Measurements from ENCODE around the gene CLSTN1. TPM values are rescaled to one million over a fixed set of nuclear protein-coding genes. Genes with fewer than 3 reads are reported as not detected.

Gene CLSTN1
- total RNA-seq, 1 donor from 2014 or later = 136 TPM

DNA sequence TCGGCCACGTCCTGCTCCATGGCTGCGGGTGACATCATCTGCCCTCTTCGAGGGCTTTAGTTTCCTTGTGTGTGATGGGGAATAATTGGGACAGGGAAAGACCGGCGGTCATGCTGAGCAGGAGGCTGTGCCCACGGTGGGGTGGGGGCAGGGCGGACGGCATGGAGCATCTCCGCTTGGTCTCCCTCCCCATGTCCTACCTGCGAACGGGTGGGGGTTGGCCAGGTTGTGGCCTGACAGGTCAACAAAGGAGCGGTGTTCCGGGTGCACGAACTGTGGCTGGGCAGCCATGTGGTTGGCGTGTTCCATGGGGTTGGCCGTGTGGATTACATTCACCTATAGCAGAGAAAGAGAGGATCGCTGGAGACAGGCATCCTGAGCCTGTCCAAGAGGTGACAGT, 92.2 kb downstream of the CLSTN1 start:
- peaks cover 33% of the 10 kb centered on the region for H3K36me3 Mint-ChIP-seq
- no peak for DNase-seq (ENCODE audit: extremely low spot score, unreplicated experiment)
- H3K9me3 Mint-ChIP-seq = no peaks in the 10 kb centered on the region
- no peaks in the 10 kb centered on the region for H3K27me3 Mint-ChIP-seq
- no peaks in the 10 kb centered on the region for H3K4me1 Mint-ChIP-seq (ENCODE audit: unreplicated experiment)
- no peak overlapping the region for H3K27ac Mint-ChIP-seq
- H3K4me3 Mint-ChIP-seq = no peak overlapping the region
- TF ChIP-seq, protein P1, sequence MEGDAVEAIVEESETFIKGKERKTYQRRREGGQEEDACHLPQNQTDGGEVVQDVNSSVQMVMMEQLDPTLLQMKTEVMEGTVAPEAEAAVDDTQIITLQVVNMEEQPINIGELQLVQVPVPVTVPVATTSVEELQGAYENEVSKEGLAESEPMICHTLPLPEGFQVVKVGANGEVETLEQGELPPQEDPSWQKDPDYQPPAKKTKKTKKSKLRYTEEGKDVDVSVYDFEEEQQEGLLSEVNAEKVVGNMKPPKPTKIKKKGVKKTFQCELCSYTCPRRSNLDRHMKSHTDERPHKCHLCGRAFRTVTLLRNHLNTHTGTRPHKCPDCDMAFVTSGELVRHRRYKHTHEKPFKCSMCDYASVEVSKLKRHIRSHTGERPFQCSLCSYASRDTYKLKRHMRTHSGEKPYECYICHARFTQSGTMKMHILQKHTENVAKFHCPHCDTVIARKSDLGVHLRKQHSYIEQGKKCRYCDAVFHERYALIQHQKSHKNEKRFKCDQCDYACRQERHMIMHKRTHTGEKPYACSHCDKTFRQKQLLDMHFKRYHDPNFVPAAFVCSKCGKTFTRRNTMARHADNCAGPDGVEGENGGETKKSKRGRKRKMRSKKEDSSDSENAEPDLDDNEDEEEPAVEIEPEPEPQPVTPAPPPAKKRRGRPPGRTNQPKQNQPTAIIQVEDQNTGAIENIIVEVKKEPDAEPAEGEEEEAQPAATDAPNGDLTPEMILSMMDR (conservative IDR thresholded peaks at IDR 0.05) = no peak

DNA sequence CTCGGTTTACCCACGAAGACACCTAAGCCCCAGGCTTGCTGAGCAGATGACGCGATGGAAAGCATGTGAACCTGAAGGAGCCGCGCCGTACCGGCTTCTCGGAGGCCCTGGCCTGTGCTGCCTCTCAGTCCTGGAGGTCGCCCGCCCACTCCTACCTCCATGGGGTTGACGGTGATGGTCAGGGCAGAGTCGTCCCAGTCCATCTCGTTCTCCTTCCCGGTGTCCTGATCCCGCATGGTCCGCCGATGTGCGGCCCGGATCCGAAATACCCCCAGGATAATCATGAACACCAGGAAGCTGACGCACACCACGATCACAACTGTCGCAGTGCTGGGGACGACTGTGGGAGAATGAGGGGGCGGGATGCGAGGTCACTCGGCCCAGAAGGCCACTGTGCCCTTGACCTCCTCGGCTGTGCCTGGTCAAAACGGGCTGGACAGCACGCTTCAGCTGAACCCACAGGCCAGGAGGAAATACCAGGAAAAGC, 92.7 kb downstream of the CLSTN1 start:
- no peaks in the 10 kb centered on the region for H3K9me3 Mint-ChIP-seq
- H3K4me3 Mint-ChIP-seq = no peak overlapping the region
- no peak for DNase-seq (ENCODE audit: extremely low spot score, unreplicated experiment)
- H3K27me3 Mint-ChIP-seq = no peaks in the 10 kb centered on the region
- H3K36me3 Mint-ChIP-seq = peaks cover 33% of the 10 kb centered on the region
- no peaks in the 10 kb centered on the region for H3K4me1 Mint-ChIP-seq (ENCODE audit: unreplicated experiment)
- no peak overlapping the region for H3K27ac Mint-ChIP-seq
- TF ChIP-seq, protein P1 (conservative IDR thresholded peaks at IDR 0.05) = no peak

DNA sequence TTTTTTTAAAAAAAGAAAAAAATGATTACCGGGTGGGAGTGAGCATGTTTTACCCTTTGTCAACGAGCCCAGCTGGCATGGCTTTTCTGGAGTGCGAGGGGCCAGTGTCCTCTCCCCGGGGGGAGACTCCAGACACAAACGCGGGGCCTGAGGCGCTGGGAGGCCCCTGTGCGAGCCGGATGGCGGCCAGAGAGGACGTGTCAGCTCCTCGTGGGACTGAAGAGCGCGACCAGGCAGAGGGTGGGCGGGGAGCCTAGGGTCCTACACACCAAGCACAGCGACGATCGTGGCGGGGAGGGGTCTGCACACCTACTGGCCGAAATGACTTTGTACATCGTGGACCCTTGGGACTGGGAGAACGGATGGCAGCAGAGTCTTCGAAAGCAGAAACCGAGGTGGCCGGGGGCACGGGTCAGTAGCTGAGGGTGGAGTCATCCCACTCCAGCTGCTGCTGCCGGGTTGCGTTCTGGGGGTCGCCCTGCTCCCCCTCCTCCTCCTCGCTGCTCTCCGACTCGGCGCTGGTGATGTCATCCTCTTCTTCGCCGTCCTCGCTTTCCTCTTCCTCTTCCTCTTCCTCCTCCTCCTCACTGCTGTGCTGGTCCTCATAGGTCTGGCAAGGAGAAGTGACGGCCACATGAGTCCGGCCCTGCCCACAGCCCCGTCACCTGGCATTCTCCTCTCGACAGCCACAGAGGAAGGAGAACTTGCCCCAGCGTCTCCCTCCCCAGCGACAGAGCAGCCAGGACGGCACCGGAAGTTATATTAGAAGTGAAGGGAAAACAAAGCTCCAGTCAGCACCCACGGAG, 93.5 kb downstream of the CLSTN1 start:
- Mint-ChIP-seq H3K27me3 (no peaks in the 10 kb centered on the region), H3K4me3 (no peak overlapping the region), H3K4me1 (ENCODE audit: unreplicated experiment) (no peaks in the 10 kb centered on the region), H3K27ac (no peak overlapping the region), H3K9me3 (no peaks in the 10 kb centered on the region), H3K36me3 (peaks cover 33% of the 10 kb centered on the region)
- no peak for DNase-seq (ENCODE audit: extremely low spot score, unreplicated experiment)
- TF ChIP-seq, protein P1 (conservative IDR thresholded peaks at IDR 0.05) = no peak

DNA sequence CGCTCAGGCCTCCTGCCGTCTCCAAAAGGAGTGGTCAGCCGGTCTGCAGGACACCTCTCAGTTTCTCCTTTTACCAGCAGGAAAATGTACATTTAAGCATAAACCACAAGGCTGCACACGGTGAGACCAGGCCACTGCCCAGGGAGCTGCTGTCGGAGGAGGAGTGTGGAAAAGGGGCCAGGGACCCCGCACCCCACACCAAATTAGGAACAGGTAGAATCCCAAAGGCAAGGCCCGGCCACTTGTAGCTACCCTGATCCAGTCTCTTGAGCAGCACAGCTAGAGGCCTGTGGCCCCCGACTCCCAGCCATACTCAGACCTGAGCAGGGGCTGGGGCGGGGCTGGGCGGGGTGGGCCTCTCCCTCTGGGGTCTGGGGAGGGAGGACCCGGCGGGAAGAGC, 94.2 kb downstream of the CLSTN1 start:
- Mint-ChIP-seq H3K27ac (no peak overlapping the region), H3K9me3 (no peaks in the 10 kb centered on the region), H3K27me3 (no peaks in the 10 kb centered on the region), H3K4me1 (ENCODE audit: unreplicated experiment) (no peaks in the 10 kb centered on the region), H3K36me3 (peaks cover 33% of the 10 kb centered on the region), H3K4me3 (no peak overlapping the region)
- TF ChIP-seq, protein P1 (conservative IDR thresholded peaks at IDR 0.05) = no peak
- no peak for DNase-seq (ENCODE audit: extremely low spot score, unreplicated experiment)

DNA sequence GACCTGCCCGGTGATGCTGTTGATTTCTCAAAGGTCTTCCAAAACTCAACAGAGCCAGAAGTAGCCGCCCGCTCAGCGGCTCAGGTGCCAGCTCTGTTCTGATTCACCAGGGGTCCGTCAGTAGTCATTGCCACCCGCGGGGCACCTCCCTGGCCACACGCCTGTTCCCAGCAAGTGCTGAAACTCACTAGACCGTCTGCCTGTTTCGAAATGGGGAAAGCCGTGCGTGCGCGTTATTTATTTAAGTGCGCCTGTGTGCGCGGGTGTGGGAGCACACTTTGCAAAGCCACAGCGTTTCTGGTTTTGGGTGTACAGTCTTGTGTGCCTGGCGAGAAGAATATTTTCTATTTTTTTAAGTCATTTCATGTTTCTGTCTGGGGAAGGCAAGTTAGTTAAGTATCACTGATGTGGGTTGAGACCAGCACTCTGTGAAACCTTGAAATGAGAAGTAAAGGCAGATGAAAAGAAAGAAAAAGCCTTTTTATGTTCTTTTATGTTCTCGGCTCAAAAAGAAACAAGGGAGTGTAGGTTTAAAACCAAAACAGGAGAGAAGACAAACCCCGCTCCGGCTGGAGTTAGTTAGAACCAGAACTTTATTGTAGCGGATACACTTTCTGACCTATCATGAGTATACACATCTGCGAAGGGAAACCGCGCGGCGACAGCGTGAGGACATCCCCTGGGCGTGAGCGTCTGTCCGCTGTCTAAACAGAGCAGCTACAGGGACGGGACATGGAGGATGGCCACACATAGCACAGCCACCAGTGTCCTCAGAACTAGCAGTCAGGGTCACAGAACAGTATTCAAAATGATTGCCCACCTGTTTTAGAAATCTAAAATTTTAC, 95.1 kb downstream of the CLSTN1 start:
- no peak for DNase-seq (ENCODE audit: extremely low spot score, unreplicated experiment)
- no peak overlapping the region for H3K4me3 Mint-ChIP-seq
- H3K9me3 Mint-ChIP-seq = no peaks in the 10 kb centered on the region
- TF ChIP-seq, protein P1 (conservative IDR thresholded peaks at IDR 0.05) = no peak
- H3K27me3 Mint-ChIP-seq = no peaks in the 10 kb centered on the region
- no peak overlapping the region for H3K27ac Mint-ChIP-seq
- H3K4me1 Mint-ChIP-seq (ENCODE audit: unreplicated experiment) = no peaks in the 10 kb centered on the region
- H3K36me3 Mint-ChIP-seq = peaks cover 28% of the 10 kb centered on the region
